ENCODE measurements around the gene SS18L1.

Gene SS18L1

DNA sequence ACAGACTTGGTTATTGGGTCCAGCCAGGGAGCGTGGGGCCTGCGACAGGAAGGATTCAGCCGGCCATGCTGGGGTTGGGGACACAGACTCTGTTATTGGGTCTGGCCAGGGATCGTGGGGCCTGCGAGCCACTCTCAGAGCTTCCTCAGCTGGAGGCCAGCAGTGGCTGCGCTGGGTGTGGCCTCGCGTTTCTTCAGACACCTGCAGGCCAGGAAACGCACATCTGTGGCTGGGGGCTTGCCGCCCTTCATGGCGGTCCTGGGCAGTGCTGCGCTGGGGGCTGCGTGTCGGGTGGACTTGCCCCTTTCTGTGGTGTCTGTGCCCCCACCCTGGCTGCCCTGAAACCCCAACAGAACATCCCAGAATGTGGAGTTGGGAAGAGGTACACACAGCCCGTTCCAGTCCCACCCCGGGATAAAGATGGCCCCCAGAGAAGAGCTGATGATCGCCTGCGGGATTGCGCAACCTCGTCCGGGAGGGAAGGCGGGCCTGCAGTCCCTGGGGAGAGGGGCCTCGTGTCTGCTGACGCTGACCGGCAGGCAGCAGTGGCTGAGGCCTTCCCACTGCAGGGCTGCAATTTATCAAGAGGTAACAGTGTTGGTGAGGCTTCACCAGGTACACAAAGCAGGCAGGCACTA lies 22.3 kb downstream of the SS18L1 start:
- FAIRE-seq (no peak), DNase-seq (ENCODE audit: insufficient read length, low spot score) (no peak)
- TF ChIP-seq POU2F2 (IDR thresholded peaks at IDR 0.05; ENCODE audit: low read depth, low read length): no peak
- no peak for TF ChIP-seq TAF1 (IDR thresholded peaks at IDR 0.05; ENCODE audit: low read depth, low read length)
- no peak for TF ChIP-seq POLR2AphosphoS5 (IDR thresholded peaks at IDR 0.05; ENCODE audit: low read depth, low read length)
- no peak for TF ChIP-seq SPI1 (IDR thresholded peaks at IDR 0.05; ENCODE audit: low read depth, low read length)
- no peak for TF ChIP-seq PAX5 (IDR thresholded peaks at IDR 0.05; ENCODE audit: insufficient read depth, low read length, severe bottlenecking)
- no peak for TF ChIP-seq POLR2A (IDR thresholded peaks at IDR 0.05; ENCODE audit: low read depth, low read length)

DNA sequence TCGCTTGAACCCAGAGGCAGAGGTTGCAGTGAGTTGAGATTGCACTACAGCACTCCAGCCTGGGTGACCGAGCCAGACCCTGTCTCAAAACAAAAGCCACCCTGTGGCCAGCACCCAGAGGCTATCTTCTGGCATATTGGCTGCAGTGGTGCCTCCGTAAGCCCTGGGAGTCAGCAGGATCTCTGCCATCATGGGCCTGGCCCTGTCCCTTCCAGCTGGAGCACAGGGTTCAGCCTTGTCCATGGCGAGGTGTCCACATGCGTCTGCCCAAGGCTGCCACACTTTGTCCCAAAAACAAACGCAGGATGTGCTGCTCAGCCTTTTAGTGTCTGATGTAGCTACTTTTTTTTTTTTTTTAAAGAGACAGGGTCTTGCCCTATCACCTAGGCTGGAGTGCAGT lies 23.9 kb downstream of the SS18L1 start:
- DNase-seq (ENCODE audit: insufficient read length, low spot score) (no peak), FAIRE-seq (no peak)
- TF ChIP-seq POU2F2 (IDR thresholded peaks at IDR 0.05; ENCODE audit: low read depth, low read length): no peak

GRCh38 chr20:62168061-62168460 lies 24.5 kb downstream of the SS18L1 start:
- TF ChIP-seq POLR2A (IDR thresholded peaks at IDR 0.05; ENCODE audit: low read depth, low read length): no peak
- TF ChIP-seq TAF1 (IDR thresholded peaks at IDR 0.05; ENCODE audit: low read depth, low read length): no peak
- TF ChIP-seq POLR2AphosphoS5 (IDR thresholded peaks at IDR 0.05; ENCODE audit: low read depth, low read length): no peak
- TF ChIP-seq SPI1 (IDR thresholded peaks at IDR 0.05; ENCODE audit: low read depth, low read length): no peak
- no peak for TF ChIP-seq PAX5 (IDR thresholded peaks at IDR 0.05; ENCODE audit: insufficient read depth, low read length, severe bottlenecking)
- no peak for TF ChIP-seq POU2F2 (IDR thresholded peaks at IDR 0.05; ENCODE audit: low read depth, low read length)
- DNase-seq (ENCODE audit: insufficient read length, low spot score): no peak
- no peak for FAIRE-seq

- TF ChIP-seq TAF1 (IDR thresholded peaks at IDR 0.05; ENCODE audit: low read depth, low read length) (no peak), SPI1 (IDR thresholded peaks at IDR 0.05; ENCODE audit: low read depth, low read length) (no peak), PAX5 (IDR thresholded peaks at IDR 0.05; ENCODE audit: insufficient read depth, low read length, severe bottlenecking) (no peak), POLR2A (IDR thresholded peaks at IDR 0.05; ENCODE audit: low read depth, low read length) (no peak), POLR2AphosphoS5 (IDR thresholded peaks at IDR 0.05; ENCODE audit: low read depth, low read length) (no peak), POU2F2 (IDR thresholded peaks at IDR 0.05; ENCODE audit: low read depth, low read length) (no peak)
- DNase-seq (ENCODE audit: insufficient read length, low spot score) (no peak), FAIRE-seq (no peak)
Measured at GRCh38 chr20:62168890-62169435, 25.4 kb downstream of the SS18L1 start.

- DNase-seq (ENCODE audit: insufficient read length, low spot score): no peak
- no peak for FAIRE-seq
- TF ChIP-seq POU2F2 (IDR thresholded peaks at IDR 0.05; ENCODE audit: low read depth, low read length) (no peak), TAF1 (IDR thresholded peaks at IDR 0.05; ENCODE audit: low read depth, low read length) (no peak), POLR2A (IDR thresholded peaks at IDR 0.05; ENCODE audit: low read depth, low read length) (no peak), POLR2AphosphoS5 (IDR thresholded peaks at IDR 0.05; ENCODE audit: low read depth, low read length) (no peak), PAX5 (IDR thresholded peaks at IDR 0.05; ENCODE audit: insufficient read depth, low read length, severe bottlenecking) (no peak), SPI1 (IDR thresholded peaks at IDR 0.05; ENCODE audit: low read depth, low read length) (no peak)
Measured at GRCh38 chr20:62170536-62170935, 27.0 kb downstream of the SS18L1 start.

DNA sequence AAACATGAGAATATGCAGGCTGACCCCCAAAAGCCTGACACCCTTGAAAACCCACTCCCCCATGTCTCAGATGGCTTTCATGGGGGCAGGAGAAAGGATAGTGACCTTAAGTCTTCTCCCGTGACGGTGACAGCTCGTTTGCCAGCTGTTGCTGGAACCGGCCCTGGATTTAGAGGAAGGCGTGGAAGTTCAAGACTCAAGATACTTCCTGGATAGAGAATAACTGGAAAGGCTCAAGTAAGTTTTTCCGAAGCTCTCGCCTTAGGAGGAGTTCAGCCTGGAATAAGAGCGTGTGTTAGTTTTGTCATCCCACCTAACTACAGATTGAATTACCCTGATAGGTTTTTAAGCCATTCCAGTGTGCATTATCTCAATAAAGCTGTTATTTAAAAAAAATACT lies 27.7 kb downstream of the SS18L1 start:
- DNase-seq (ENCODE audit: insufficient read length, low spot score) (no peak), FAIRE-seq (no peak)
- TF ChIP-seq POLR2AphosphoS5 (IDR thresholded peaks at IDR 0.05; ENCODE audit: low read depth, low read length): no peak
- no peak for TF ChIP-seq PAX5 (IDR thresholded peaks at IDR 0.05; ENCODE audit: insufficient read depth, low read length, severe bottlenecking)
- TF ChIP-seq TAF1 (IDR thresholded peaks at IDR 0.05; ENCODE audit: low read depth, low read length): no peak
- TF ChIP-seq SPI1 (IDR thresholded peaks at IDR 0.05; ENCODE audit: low read depth, low read length): no peak
- no peak for TF ChIP-seq POU2F2 (IDR thresholded peaks at IDR 0.05; ENCODE audit: low read depth, low read length)
- no peak for TF ChIP-seq POLR2A (IDR thresholded peaks at IDR 0.05; ENCODE audit: low read depth, low read length)

DNA sequence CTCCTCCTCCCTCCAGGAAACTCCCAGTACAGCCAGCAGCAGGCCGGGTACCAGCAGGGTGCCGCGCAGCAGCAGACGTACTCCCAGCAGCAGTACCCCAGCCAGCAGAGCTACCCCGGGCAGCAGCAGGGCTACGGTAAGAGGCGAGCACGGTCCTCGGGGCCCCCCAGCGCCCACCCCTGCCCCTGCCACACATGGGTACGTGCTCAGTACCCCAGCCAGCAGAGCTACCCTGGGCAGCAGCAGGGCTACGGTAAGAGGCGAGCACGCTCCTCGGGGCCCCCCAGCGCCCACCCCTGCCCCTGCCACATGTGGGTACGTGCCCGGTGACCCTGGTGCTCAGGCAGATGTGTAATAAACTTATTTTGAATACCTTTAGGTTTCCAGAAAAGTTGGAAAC lies 29.1 kb downstream of the SS18L1 start:
- DNase-seq (ENCODE audit: insufficient read length, low spot score) (no peak), FAIRE-seq (no peak)
- TF ChIP-seq POLR2A (IDR thresholded peaks at IDR 0.05; ENCODE audit: low read depth, low read length) (no peak), SPI1 (IDR thresholded peaks at IDR 0.05; ENCODE audit: low read depth, low read length) (no peak), TAF1 (IDR thresholded peaks at IDR 0.05; ENCODE audit: low read depth, low read length) (no peak), POU2F2 (IDR thresholded peaks at IDR 0.05; ENCODE audit: low read depth, low read length) (no peak), POLR2AphosphoS5 (IDR thresholded peaks at IDR 0.05; ENCODE audit: low read depth, low read length) (no peak), PAX5 (IDR thresholded peaks at IDR 0.05; ENCODE audit: insufficient read depth, low read length, severe bottlenecking) (no peak)

DNA sequence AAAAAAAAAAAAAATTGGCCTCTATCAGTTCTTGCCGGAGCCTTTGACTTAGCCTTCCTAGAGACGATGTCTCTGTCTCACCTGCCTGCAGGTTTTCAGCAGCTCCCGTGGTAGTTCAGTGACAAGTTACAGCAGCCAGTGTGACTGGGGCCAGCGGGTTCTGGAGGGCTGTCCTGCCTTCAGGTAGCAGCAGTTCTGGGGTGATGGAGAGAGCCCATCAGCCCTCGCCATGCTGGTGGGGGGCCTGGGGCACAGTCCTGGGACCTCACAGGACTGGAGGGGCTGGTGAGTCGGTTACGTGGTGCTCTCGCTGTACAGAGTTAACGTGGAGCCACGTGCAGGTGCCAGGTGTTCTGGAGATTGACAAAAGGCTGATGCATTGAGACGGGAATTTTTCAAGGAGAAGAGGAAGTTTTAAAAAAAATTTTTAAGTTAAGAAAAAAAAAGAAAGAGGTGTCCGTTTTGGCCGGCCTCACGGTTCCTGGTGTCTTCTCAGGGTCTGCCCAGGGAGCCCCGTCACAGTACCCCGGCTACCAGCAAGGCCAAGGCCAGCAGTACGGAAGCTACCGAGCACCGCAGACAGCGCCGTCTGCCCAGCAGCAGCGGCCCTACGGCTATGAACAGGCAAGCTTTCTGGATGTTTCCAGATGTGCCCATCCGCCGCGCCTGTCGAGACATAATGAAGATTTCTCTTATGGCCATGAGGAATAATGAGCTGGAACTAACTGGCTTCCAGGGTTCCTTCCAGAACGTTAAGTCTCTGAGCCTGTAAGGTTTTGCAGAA lies 30.6 kb downstream of the SS18L1 start:
- no peak for FAIRE-seq

DNA sequence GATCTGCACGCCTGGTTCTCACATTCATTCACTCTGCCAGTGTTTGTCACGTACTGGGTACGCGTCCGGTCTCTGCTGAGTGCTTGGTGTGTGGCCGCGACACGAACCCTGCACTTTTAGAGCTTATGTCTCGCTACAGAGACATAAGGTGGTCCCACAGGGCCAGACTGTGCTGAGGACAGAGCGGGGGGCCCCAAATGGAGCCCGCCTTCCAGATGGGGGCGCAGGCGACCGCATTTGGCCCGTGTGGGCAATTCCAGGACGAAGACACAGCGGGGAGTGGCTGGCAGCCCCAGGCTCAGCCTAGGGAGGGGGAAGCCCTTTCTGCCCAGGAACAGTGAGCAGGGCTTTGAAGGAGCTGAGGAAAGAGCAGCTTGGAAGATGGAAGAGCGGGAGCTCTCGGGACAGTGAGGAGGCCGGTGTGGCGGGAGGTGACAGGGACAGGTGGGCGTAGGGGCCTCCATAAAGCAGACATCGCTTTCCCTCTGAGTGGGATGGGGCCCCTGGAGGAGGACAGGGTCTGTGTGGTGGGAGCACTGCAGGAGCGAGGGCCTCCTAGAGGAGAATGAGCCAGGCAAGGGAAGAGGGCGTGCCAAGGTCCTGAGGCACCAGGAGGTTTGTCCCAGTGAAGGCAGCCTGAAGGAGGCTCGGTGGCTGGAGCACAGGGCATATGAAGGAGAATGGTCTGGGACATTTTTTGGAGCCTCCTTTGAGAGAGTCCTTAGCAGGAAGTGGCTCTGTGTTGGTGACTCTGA lies 31.5 kb downstream of the SS18L1 start:
- no peak for TF ChIP-seq TAF1 (IDR thresholded peaks at IDR 0.05; ENCODE audit: low read depth, low read length)
- FAIRE-seq (no peak), DNase-seq (ENCODE audit: insufficient read length, low spot score) (no peak)

More for the DNA sequence above, 30.6 kb downstream of the SS18L1 start:
- no peak for DNase-seq (ENCODE audit: insufficient read length, low spot score)
- TF ChIP-seq POLR2AphosphoS5 (IDR thresholded peaks at IDR 0.05; ENCODE audit: low read depth, low read length) (no peak), SPI1 (IDR thresholded peaks at IDR 0.05; ENCODE audit: low read depth, low read length) (no peak), POLR2A (IDR thresholded peaks at IDR 0.05; ENCODE audit: low read depth, low read length) (no peak), TAF1 (IDR thresholded peaks at IDR 0.05; ENCODE audit: low read depth, low read length) (no peak), POU2F2 (IDR thresholded peaks at IDR 0.05; ENCODE audit: low read depth, low read length) (no peak), PAX5 (IDR thresholded peaks at IDR 0.05; ENCODE audit: insufficient read depth, low read length, severe bottlenecking) (no peak)
